ENCODE results near the gene TRIM3. TPM values are rescaled to one million over a fixed set of nuclear protein-coding genes. Genes with fewer than 3 reads are reported as not detected.

TRIM3 gene
- total RNA-seq, 1 donor from 2014 or later, result 13.7 TPM

- Histone ChIP-seq H3K27me3 (ENCODE audit: control insufficient read depth, insufficient read depth, low read length) (no peaks in the 10 kb centered on the region), H3K4me3 (ENCODE audit: low read depth, low read length) (no peak overlapping the region), H3K36me3 (ENCODE audit: control insufficient read depth, insufficient read depth, low read length) (peaks cover 1% of the 10 kb centered on the region)
- DNase-seq (ENCODE audit: low read depth), result no peak
- TF ChIP-seq CTCF (IDR thresholded peaks at IDR 0.05; ENCODE audit: insufficient read depth, low read length, poor library complexity, severe bottlenecking), result no peak
Observed at GRCh38 chr11:6475936-6476335, 2.2 kb upstream of the TRIM3 start.

- Histone ChIP-seq H3K27me3 (ENCODE audit: control insufficient read depth, insufficient read depth, low read length) (no peaks in the 10 kb centered on the region), H3K36me3 (ENCODE audit: control insufficient read depth, insufficient read depth, low read length) (peaks cover 1% of the 10 kb centered on the region), H3K4me3 (ENCODE audit: low read depth, low read length) (no peak overlapping the region)
- DNase-seq (ENCODE audit: low read depth), result no peak
- no peak for TF ChIP-seq CTCF (IDR thresholded peaks at IDR 0.05; ENCODE audit: insufficient read depth, low read length, poor library complexity, severe bottlenecking)
Observed at GRCh38 chr11:6474806-6475500, 1.2 kb upstream of the TRIM3 start.

- no peak for DNase-seq (ENCODE audit: low read depth)
- peak overlapping the region; percentile 51 for H3K4me3 ChIP-seq (ENCODE audit: low read depth, low read length)
- H3K36me3 ChIP-seq (ENCODE audit: control insufficient read depth, insufficient read depth, low read length), result peaks cover 1% of the 10 kb centered on the region
- H3K27me3 ChIP-seq (ENCODE audit: control insufficient read depth, insufficient read depth, low read length), result no peaks in the 10 kb centered on the region
- no peak for TF ChIP-seq CTCF (IDR thresholded peaks at IDR 0.05; ENCODE audit: insufficient read depth, low read length, poor library complexity, severe bottlenecking)
Observed at GRCh38 chr11:6474413-6474792, 662 bp upstream of the TRIM3 start.

GRCh38 chr11:6472934-6473333 lies 807 bp downstream of the TRIM3 start:
- H3K27me3 ChIP-seq (ENCODE audit: control insufficient read depth, insufficient read depth, low read length), result no peaks in the 10 kb centered on the region
- TF ChIP-seq CTCF (IDR thresholded peaks at IDR 0.05; ENCODE audit: insufficient read depth, low read length, poor library complexity, severe bottlenecking), result no peak
- DNase-seq (ENCODE audit: low read depth), result no peak
- H3K4me3 ChIP-seq (ENCODE audit: low read depth, low read length), result peak overlapping the region; percentile 75
- H3K36me3 ChIP-seq (ENCODE audit: control insufficient read depth, insufficient read depth, low read length), result no peaks in the 10 kb centered on the region

GRCh38 chr11:6469599-6469998 lies 4.1 kb downstream of the TRIM3 start:
- Histone ChIP-seq H3K36me3 (ENCODE audit: control insufficient read depth, insufficient read depth, low read length) (peaks cover 1% of the 10 kb centered on the region), H3K27me3 (ENCODE audit: control insufficient read depth, insufficient read depth, low read length) (no peaks in the 10 kb centered on the region), H3K4me3 (ENCODE audit: low read depth, low read length) (no peak overlapping the region)
- DNase-seq (ENCODE audit: low read depth), result no peak
- TF ChIP-seq CTCF (IDR thresholded peaks at IDR 0.05; ENCODE audit: insufficient read depth, low read length, poor library complexity, severe bottlenecking), result no peak

Data from kidney epithelial cell (primary cell).